Glutamatergic neuron (in vitro differentiated cells): Measurements from ENCODE around the gene COA1. TPM values are rescaled to one million over a fixed set of nuclear protein-coding genes. Genes with fewer than 3 reads are reported as not detected.
"Not testable (repeated sequence)": the region's sequence is repeated elsewhere in the genome, so short reads cannot be mapped to it uniquely, and the experiment has no call there.

Source experiments
- DNase-seq: peaks from one replicate; pipeline ENCODE4 v3.0.0; 2022
- H3K27ac Mint-ChIP-seq: one replicate; pipeline ENCODE4 v1.8.0; 2020; ENCODE audit warnings: mild to moderate bottlenecking, mixed read lengths, inconsistent platforms; ENCODE audit not compliant: unreplicated experiment
- H3K27me3 Mint-ChIP-seq: one replicate; pipeline ENCODE4 v1.8.0; 2020; ENCODE audit warnings: mild to moderate bottlenecking, moderate library complexity, mixed read lengths, inconsistent platforms; ENCODE audit not compliant: unreplicated experiment
- H3K36me3 Mint-ChIP-seq: one replicate; pipeline ENCODE4 v1.8.0; 2020; ENCODE audit warnings: mild to moderate bottlenecking, mixed read lengths, inconsistent platforms; ENCODE audit not compliant: unreplicated experiment
- H3K4me1 Mint-ChIP-seq: one replicate; pipeline ENCODE4 v1.8.0; 2020; ENCODE audit warnings: mild to moderate bottlenecking, low read depth, mixed read lengths, inconsistent platforms; ENCODE audit not compliant: unreplicated experiment
- H3K4me3 Mint-ChIP-seq: one replicate; pipeline ENCODE4 v1.8.0; 2020; ENCODE audit warnings: mild to moderate bottlenecking, mixed read lengths, inconsistent platforms; ENCODE audit not compliant: unreplicated experiment
- H3K9me3 Mint-ChIP-seq: one replicate; pipeline ENCODE4 v1.8.0; 2020; ENCODE audit warnings: mild to moderate bottlenecking, moderate library complexity, mixed read lengths, inconsistent platforms; ENCODE audit not compliant: unreplicated experiment
- CTCF ChIP-seq: fragments of 200-600 bp; sonication (generic); IDR thresholded peaks from one replicate; pipeline ENCODE4 v1.5.0; 2021; ENCODE audit not compliant: partially characterized antibody, unreplicated experiment
- total RNA-seq: library from RNA; stranded (reverse); fragmentation: NEBNext Ultra II Directional; extraction: Animal tissue kit (Norgen Biotek cat#: 25700); gene quantifications from one replicate; pipeline ENCODE4 v1.2.1, GENCODE V29; 2021; ENCODE audit not compliant: unreplicated experiment

COA1 gene
- total RNA-seq, 1 donor from 2014 or later = 73.7 TPM

- Mint-ChIP-seq H3K36me3 (no peaks in the 10 kb centered on the region), H3K4me3 (no peak overlapping the region)
These were observed 96.6 kb downstream of the COA1 start for GRCh38 chr7:43632746-43633145.

GRCh38 chr7:43631559-43631958, 97.8 kb downstream of the COA1 start:
- H3K4me3 Mint-ChIP-seq = no peak overlapping the region
- H3K27ac Mint-ChIP-seq = no peak overlapping the region
- no peak for TF ChIP-seq CTCF
- no peaks in the 10 kb centered on the region for H3K36me3 Mint-ChIP-seq
- H3K4me1 Mint-ChIP-seq = peaks cover 2% of the 10 kb centered on the region
- no peaks in the 10 kb centered on the region for H3K9me3 Mint-ChIP-seq
- peaks cover 3% of the 10 kb centered on the region for H3K27me3 Mint-ChIP-seq
- DNase-seq = no peak

More at GRCh38 chr7:43632746-43633145, 96.6 kb downstream of the COA1 start:
- H3K27me3 Mint-ChIP-seq = peaks cover 3% of the 10 kb centered on the region
- no peaks in the 10 kb centered on the region for H3K9me3 Mint-ChIP-seq
- peaks cover 3% of the 10 kb centered on the region for H3K4me1 Mint-ChIP-seq
- no peak overlapping the region for H3K27ac Mint-ChIP-seq
- DNase-seq = no peak
- no peak for TF ChIP-seq CTCF

- peaks cover 3% of the 10 kb centered on the region for H3K27me3 Mint-ChIP-seq
- H3K36me3 Mint-ChIP-seq = no peaks in the 10 kb centered on the region
- no peak overlapping the region for H3K4me3 Mint-ChIP-seq
- H3K4me1 Mint-ChIP-seq = peaks cover 2% of the 10 kb centered on the region
- no peak for TF ChIP-seq CTCF
- H3K9me3 Mint-ChIP-seq = no peaks in the 10 kb centered on the region
- no peak overlapping the region for H3K27ac Mint-ChIP-seq
- DNase-seq = no peak
These were observed 98.8 kb downstream of the COA1 start for GRCh38 chr7:43630482-43630881.

- Mint-ChIP-seq H3K4me3 (no peak overlapping the region), H3K4me1 (peaks cover 5% of the 10 kb centered on the region), H3K27ac (no peak overlapping the region), H3K9me3 (no peaks in the 10 kb centered on the region), H3K27me3 (peaks cover 3% of the 10 kb centered on the region), H3K36me3 (no peaks in the 10 kb centered on the region)
- DNase-seq = no peak
- TF ChIP-seq CTCF = no peak
These were observed 99.5 kb downstream of the COA1 start for GRCh38 chr7:43629857-43630256.

GRCh38 chr7:43628431-43628830, 100.9 kb downstream of the COA1 start:
- no peak for TF ChIP-seq CTCF
- Mint-ChIP-seq H3K27ac (no peak overlapping the region), H3K9me3 (no peaks in the 10 kb centered on the region), H3K4me1 (peaks cover 14% of the 10 kb centered on the region), H3K27me3 (peaks cover 1% of the 10 kb centered on the region), H3K36me3 (no peaks in the 10 kb centered on the region), H3K4me3 (no peak overlapping the region)
- DNase-seq = no peak

GRCh38 chr7:43627798-43628197, 101.5 kb downstream of the COA1 start:
- not testable (repeated sequence) for H3K27me3 Mint-ChIP-seq, H3K4me3 Mint-ChIP-seq, DNase-seq, H3K36me3 Mint-ChIP-seq, H3K9me3 Mint-ChIP-seq, H3K27ac Mint-ChIP-seq
- H3K4me1 Mint-ChIP-seq = peaks cover 13% of the 10 kb centered on the region
